ENCODE data around the gene CHD3. TPM values are rescaled to one million over a fixed set of nuclear protein-coding genes. Genes with fewer than 3 reads are reported as not detected.

CHD3 gene
- total and polyA plus RNA-seq, 2 of the 13 experiments (the other 11 are each of a cell fraction or from before 2014, with no cell fraction given) = 2.7 to 3.7 TPM

DNA sequence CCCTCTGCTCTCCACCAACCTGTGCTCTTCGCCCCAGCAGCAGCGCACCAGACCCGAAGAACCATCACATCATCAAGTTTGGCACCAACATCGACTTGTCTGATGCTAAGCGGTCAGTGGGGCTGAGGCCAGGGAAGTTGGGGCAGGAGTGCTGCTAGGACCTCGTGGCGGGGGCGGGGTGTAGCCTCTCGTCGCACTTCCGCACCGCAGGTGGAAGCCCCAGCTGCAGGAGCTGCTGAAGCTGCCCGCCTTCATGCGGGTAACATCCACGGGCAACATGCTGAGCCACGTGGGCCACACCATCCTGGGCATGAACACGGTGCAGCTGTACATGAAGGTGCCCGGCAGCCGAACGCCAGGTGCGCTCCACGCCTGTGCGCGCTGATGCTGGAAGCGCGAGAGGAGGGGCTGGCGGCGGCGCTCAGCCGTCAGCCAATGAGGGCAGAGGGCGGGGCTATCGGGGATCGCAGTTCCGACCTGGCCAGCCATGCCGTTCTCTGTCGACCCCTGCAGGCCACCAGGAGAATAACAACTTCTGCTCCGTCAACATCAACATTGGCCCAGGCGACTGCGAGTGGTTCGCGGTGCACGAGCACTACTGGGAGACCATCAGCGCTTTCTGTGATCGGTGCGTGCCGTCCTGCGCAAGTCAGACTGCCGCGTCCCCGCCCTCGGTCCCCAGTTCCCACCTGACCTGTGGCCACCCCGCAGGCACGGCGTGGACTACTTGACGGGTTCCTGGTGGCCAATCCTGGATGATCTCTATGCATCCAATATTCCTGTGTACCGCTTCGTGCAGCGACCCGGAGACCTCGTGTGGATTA lies 36.9 kb upstream of the CHD3 start (continued):
- TF ChIP-seq, protein P1, sequence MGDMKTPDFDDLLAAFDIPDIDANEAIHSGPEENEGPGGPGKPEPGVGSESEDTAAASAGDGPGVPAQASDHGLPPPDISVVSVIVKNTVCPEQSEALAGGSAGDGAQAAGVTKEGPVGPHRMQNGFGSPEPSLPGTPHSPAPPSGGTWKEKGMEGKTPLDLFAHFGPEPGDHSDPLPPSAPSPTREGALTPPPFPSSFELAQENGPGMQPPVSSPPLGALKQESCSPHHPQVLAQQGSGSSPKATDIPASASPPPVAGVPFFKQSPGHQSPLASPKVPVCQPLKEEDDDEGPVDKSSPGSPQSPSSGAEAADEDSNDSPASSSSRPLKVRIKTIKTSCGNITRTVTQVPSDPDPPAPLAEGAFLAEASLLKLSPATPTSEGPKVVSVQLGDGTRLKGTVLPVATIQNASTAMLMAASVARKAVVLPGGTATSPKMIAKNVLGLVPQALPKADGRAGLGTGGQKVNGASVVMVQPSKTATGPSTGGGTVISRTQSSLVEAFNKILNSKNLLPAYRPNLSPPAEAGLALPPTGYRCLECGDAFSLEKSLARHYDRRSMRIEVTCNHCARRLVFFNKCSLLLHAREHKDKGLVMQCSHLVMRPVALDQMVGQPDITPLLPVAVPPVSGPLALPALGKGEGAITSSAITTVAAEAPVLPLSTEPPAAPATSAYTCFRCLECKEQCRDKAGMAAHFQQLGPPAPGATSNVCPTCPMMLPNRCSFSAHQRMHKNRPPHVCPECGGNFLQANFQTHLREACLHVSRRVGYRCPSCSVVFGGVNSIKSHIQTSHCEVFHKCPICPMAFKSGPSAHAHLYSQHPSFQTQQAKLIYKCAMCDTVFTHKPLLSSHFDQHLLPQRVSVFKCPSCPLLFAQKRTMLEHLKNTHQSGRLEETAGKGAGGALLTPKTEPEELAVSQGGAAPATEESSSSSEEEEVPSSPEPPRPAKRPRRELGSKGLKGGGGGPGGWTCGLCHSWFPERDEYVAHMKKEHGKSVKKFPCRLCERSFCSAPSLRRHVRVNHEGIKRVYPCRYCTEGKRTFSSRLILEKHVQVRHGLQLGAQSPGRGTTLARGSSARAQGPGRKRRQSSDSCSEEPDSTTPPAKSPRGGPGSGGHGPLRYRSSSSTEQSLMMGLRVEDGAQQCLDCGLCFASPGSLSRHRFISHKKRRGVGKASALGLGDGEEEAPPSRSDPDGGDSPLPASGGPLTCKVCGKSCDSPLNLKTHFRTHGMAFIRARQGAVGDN (CRISPR knock-in tag; IDR thresholded peaks at IDR 0.05) = peak; percentile 62
- TF ChIP-seq ZNF570 (CRISPR knock-in tag; IDR thresholded peaks at IDR 0.05; ENCODE audit: borderline replicate concordance) (no peak), KDM5B (CRISPR knock-in tag; IDR thresholded peaks at IDR 0.05; ENCODE audit: borderline replicate concordance) (peak; percentile 36; the same call in 1 of the 2 replicates), ZC3H13 (CRISPR knock-in tag; IDR thresholded peaks at IDR 0.05) (0 out of 2 replicates have a peak, but pooled peaks have one; percentile 27), GATAD2A (CRISPR knock-in tag; IDR thresholded peaks at IDR 0.05) (peak; percentile 59), ZNF614 (CRISPR knock-in tag; IDR thresholded peaks at IDR 0.05; ENCODE audit: borderline replicate concordance) (peak; percentile 64; the same call in 1 of the 2 replicates), CCDC6 (CRISPR knock-in tag; IDR thresholded peaks at IDR 0.05) (no peak), KMT2A (CRISPR knock-in tag; IDR thresholded peaks at IDR 0.05) (peak; percentile 57; the same call in 1 of the 2 replicates), IRF2 (CRISPR knock-in tag; IDR thresholded peaks at IDR 0.05) (0 out of 2 replicates have a peak, but pooled peaks have one; percentile 18), SP5 (CRISPR knock-in tag; IDR thresholded peaks at IDR 0.05; ENCODE audit: borderline replicate concordance, low read depth) (no peak), MED1 (CRISPR knock-in tag; IDR thresholded peaks at IDR 0.05) (peak; percentile 20; the same call in 1 of the 2 replicates), NFYB (CRISPR knock-in tag; IDR thresholded peaks at IDR 0.05) (peak; percentile 86)
- TF ChIP-seq, protein P2, sequence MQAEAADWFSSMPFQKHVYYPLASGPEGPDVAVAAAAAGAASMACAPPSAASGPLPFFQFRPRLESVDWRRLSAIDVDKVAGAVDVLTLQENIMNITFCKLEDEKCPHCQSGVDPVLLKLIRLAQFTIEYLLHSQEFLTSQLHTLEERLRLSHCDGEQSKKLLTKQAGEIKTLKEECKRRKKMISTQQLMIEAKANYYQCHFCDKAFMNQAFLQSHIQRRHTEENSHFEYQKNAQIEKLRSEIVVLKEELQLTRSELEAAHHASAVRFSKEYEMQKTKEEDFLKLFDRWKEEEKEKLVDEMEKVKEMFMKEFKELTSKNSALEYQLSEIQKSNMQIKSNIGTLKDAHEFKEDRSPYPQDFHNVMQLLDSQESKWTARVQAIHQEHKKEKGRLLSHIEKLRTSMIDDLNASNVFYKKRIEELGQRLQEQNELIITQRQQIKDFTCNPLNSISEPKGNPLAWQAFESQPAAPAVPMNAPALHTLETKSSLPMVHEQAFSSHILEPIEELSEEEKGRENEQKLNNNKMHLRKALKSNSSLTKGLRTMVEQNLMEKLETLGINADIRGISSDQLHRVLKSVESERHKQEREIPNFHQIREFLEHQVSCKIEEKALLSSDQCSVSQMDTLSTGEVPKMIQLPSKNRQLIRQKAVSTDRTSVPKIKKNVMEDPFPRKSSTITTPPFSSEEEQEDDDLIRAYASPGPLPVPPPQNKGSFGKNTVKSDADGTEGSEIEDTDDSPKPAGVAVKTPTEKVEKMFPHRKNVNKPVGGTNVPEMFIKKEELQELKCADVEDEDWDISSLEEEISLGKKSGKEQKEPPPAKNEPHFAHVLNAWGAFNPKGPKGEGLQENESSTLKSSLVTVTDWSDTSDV (CRISPR knock-in tag; IDR thresholded peaks at IDR 0.05) = 0 out of 2 replicates have a peak, but pooled peaks have one; percentile 19
- TF ChIP-seq, protein P3, sequence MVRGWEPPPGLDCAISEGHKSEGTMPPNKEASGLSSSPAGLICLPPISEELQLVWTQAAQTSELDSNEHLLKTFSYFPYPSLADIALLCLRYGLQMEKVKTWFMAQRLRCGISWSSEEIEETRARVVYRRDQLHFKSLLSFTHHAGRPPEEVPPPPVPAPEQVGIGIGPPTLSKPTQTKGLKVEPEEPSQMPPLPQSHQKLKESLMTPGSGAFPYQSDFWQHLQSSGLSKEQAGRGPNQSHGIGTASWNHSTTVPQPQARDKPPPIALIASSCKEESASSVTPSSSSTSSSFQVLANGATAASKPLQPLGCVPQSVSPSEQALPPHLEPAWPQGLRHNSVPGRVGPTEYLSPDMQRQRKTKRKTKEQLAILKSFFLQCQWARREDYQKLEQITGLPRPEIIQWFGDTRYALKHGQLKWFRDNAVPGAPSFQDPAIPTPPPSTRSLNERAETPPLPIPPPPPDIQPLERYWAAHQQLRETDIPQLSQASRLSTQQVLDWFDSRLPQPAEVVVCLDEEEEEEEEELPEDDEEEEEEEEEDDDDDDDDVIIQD (CRISPR knock-in tag; IDR thresholded peaks at IDR 0.05; ENCODE audit: low read depth) = peak; percentile 85
- TF ChIP-seq, protein P4, sequence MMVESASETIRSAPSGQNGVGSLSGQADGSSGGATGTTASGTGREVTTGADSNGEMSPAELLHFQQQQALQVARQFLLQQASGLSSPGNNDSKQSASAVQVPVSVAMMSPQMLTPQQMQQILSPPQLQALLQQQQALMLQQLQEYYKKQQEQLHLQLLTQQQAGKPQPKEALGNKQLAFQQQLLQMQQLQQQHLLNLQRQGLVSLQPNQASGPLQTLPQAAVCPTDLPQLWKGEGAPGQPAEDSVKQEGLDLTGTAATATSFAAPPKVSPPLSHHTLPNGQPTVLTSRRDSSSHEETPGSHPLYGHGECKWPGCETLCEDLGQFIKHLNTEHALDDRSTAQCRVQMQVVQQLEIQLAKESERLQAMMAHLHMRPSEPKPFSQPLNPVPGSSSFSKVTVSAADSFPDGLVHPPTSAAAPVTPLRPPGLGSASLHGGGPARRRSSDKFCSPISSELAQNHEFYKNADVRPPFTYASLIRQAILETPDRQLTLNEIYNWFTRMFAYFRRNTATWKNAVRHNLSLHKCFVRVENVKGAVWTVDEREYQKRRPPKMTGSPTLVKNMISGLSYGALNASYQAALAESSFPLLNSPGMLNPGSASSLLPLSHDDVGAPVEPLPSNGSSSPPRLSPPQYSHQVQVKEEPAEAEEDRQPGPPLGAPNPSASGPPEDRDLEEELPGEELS (CRISPR knock-in tag; IDR thresholded peaks at IDR 0.05) = peak; percentile 26; the same call in 1 of the 2 replicates
